Activated naive CD4-positive, alpha-beta T cell treated with anti-CD3 and anti-CD28 coated beads, Interleukin-2, amount 10 ng/mL, durations not matched to agents 5 hours and 36 hours (primary cell): Measurements from ENCODE around the gene ZFX. TPM values are rescaled to one million over a fixed set of nuclear protein-coding genes. Genes with fewer than 3 reads are reported as not detected.

Experiments used
- total RNA-seq, 2 experiments: library from RNA; stranded (reverse); gene quantifications; one replicate each; pipeline ENCODE4 v1.2.3, GENCODE V29; 2021

Gene ZFX
- 10 to 100 TPM; 45.9 to 51.5 TPM for total RNA-seq

GRCh38 chrX:24149351-24150050, at the start of gene ZFX:
Gene ZFX (plus strand): TSS chrX:24149729. CDS start chrX:24172743, 23,014 bp downstream.

Other genes with a start within 250 kb of the ZFX start
- 10 to 100 TPM; 17.0 to 18.3 TPM for gene APOO, start 241.8 kb upstream of the ZFX start, total RNA-seq
- not detected for gene CXorf58, start 241.7 kb upstream of the ZFX start, total RNA-seq
- 1 to 10 TPM; 7.9 TPM for gene KLHL15, start 122.5 kb upstream of the ZFX start, total RNA-seq
- 100 to 1,000 TPM; 230 to 238 TPM for gene EIF2S3, start 94.8 kb upstream of the ZFX start, total RNA-seq
- gene SUPT20HL2, start 164.3 kb downstream of the ZFX start, total RNA-seq = not detected
- gene SUPT20HL1, start 210.9 kb downstream of the ZFX start, total RNA-seq = not detected